ENCODE data around the gene GSTCD. TPM values are rescaled to one million over a fixed set of nuclear protein-coding genes. Genes with fewer than 3 reads are reported as not detected.
"Not testable (repeated sequence)": the region's sequence is repeated elsewhere in the genome, so short reads cannot be mapped to it uniquely, and the experiment has no call there.

The GSTCD gene
- total RNA-seq, 2 donors from 2014 or later: 3.9 to 5.9 TPM

GRCh38 chr4:105851196-105851595 is 142.6 kb downstream of the GSTCD start:
- intact Hi-C loops (cut with DNase I): no loop called here
- no peak overlapping the region for H3K4me3 ChIP-seq
- ATAC-seq: no peak
- H3K9me3 ChIP-seq: no peaks in the 10 kb centered on the region
- no peak for TF ChIP-seq POLR2A (IDR thresholded peaks at IDR 0.05)
- no peak for TF ChIP-seq CTCF (IDR thresholded peaks at IDR 0.05)
- 65 to 70% methylated on average over 3 of the region's 3 CpGs for WGBS, 2 donors
- H3K27me3 ChIP-seq: no peaks in the 10 kb centered on the region
- no peaks in the 10 kb centered on the region for H3K4me1 ChIP-seq
- H3K27ac ChIP-seq: no peak overlapping the region
- H3K36me3 ChIP-seq (replicated peaks in 1 of 2; ENCODE audit: insufficient read depth in 1 of 2, low read depth in 2 of 2): no peaks in the 10 kb centered on the region
- DNase-seq: no peak

- H3K4me1 ChIP-seq; DNase-seq; ATAC-seq; H3K27me3 ChIP-seq; H3K27ac ChIP-seq; intact Hi-C loops (cut with DNase I); H3K4me3 ChIP-seq; H3K36me3 ChIP-seq (replicated peaks in 1 of 2; ENCODE audit: insufficient read depth in 1 of 2, low read depth in 2 of 2); H3K9me3 ChIP-seq: not testable (repeated sequence)
- WGBS, 2 donors: 97 to 98% methylated on average over 2 of the region's 2 CpGs
Measured at GRCh38 chr4:105852230-105852629, 143.6 kb downstream of the GSTCD start.

GRCh38 chr4:105858466-105859040 is 150.0 kb downstream of the GSTCD start:
- WGBS, 2 donors: 94 to 95% methylated on average over 9 to 10 of the region's 10 CpGs
- TF ChIP-seq POLR2A (IDR thresholded peaks at IDR 0.05): no peak
- no peak for TF ChIP-seq CTCF (IDR thresholded peaks at IDR 0.05)
- ATAC-seq: no peak
- no peak for DNase-seq
- no peak overlapping the region for H3K4me3 ChIP-seq
- H3K9me3 ChIP-seq: peaks cover 0 to 7% (median 0%) of the 10 kb centered on the region in 3 donors
- no peaks in the 10 kb centered on the region for H3K4me1 ChIP-seq
- H3K27me3 ChIP-seq: no peaks in the 10 kb centered on the region
- no peaks in the 10 kb centered on the region for H3K36me3 ChIP-seq (replicated peaks in 1 of 2; ENCODE audit: insufficient read depth in 1 of 2, low read depth in 2 of 2)
- intact Hi-C loops (cut with DNase I): no loop called here
- no peak overlapping the region for H3K27ac ChIP-seq

- no peaks in the 10 kb centered on the region for H3K27me3 ChIP-seq
- no peak for ATAC-seq
- no peaks in the 10 kb centered on the region for H3K36me3 ChIP-seq (replicated peaks in 1 of 2; ENCODE audit: insufficient read depth in 1 of 2, low read depth in 2 of 2)
- H3K27ac ChIP-seq: no peak overlapping the region
- H3K4me1 ChIP-seq: no peaks in the 10 kb centered on the region
- H3K9me3 ChIP-seq: peaks cover 0 to 7% (median 0%) of the 10 kb centered on the region in 3 donors
- no peak overlapping the region for H3K4me3 ChIP-seq
- WGBS, 2 donors: 24 to 38% methylated on average over 1 of the region's 1 CpG
- no peak for TF ChIP-seq POLR2A (IDR thresholded peaks at IDR 0.05)
- no peak for TF ChIP-seq CTCF (IDR thresholded peaks at IDR 0.05)
- no peak for DNase-seq
- intact Hi-C loops (cut with DNase I): no loop called here
Measured at GRCh38 chr4:105859233-105859632, 150.6 kb downstream of the GSTCD start.

GRCh38 chr4:105870963-105871362 is 162.4 kb downstream of the GSTCD start:
- Histone ChIP-seq H3K4me1 (peaks cover 17% of the 10 kb centered on the region), H3K4me3 (no peak overlapping the region), H3K27ac (no peak overlapping the region), H3K9me3 (no peaks in the 10 kb centered on the region), H3K27me3 (no peaks in the 10 kb centered on the region), H3K36me3 (replicated peaks in 1 of 2; ENCODE audit: insufficient read depth in 1 of 2, low read depth in 2 of 2) (no peaks in the 10 kb centered on the region)
- DNase-seq (no peak), ATAC-seq (no peak)
- TF ChIP-seq CTCF (IDR thresholded peaks at IDR 0.05): no peak
- no peak for TF ChIP-seq POLR2A (IDR thresholded peaks at IDR 0.05)
- 70 to 75% methylated on average over 3 of the region's 3 CpGs for WGBS, 2 donors
- intact Hi-C loops (cut with DNase I): no loop called here

Measured in body of pancreas (tissue), 4 donors.